HG02981 (cell line): ENCODE measurements around the gene SST.

Experiments used
- ATAC-seq: cut with Tn5 transposase; IDR thresholded peaks from one replicate; pipeline ENCODE4 v1.9.1; 2021; ENCODE audit warnings: mild to moderate bottlenecking, moderate library complexity; ENCODE audit not compliant: unreplicated experiment

Gene SST

GRCh38 chr3:187636528-187636927 lies 33.7 kb downstream of the SST start:
- ATAC-seq = no peak

- no peak for ATAC-seq
Observed at GRCh38 chr3:187630404-187630803, 39.8 kb downstream of the SST start.

GRCh38 chr3:187629711-187630110 lies 40.5 kb downstream of the SST start:
- no peak for ATAC-seq

GRCh38 chr3:187628169-187628568 lies 42.0 kb downstream of the SST start:
- ATAC-seq = no peak

DNA sequence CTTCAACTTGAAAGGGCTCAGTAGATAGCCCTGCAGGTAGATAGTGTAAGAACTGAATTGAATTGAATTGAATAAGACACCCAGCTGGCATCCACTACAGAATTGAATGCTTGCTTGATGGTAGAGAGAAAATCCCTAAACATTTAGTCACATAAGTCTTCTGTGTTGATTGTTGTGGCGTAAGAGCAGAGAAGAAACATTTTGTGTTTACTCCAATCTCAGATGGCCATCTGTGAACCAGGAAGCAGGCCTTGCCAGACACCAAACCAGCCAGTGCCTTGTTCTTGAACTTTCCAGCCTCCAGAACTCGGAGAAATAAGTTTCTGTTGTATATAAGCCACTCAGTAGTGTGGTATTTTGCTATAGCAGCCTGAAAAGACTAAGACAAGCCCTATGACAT lies 43.6 kb downstream of the SST start:
- no peak for ATAC-seq

DNA sequence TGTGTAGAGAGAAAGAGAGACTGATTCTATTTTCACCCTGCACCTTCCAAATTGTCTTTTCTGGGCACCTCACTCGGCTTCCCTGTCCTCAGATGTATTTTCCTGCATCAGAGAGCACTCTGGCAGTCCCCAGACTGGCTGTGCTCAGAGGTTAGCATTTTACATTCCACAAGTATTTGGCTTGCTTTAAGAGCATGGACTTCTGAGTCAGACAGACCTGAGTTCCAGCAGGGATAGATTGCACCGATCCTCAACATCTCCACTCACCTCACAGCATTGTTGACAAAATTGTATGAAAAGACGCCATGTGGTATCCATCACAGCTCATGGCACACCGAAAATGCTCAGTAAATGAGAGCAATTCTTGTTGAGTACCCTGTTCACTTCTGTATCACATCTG lies 45.6 kb downstream of the SST start:
- no peak for ATAC-seq

DNA sequence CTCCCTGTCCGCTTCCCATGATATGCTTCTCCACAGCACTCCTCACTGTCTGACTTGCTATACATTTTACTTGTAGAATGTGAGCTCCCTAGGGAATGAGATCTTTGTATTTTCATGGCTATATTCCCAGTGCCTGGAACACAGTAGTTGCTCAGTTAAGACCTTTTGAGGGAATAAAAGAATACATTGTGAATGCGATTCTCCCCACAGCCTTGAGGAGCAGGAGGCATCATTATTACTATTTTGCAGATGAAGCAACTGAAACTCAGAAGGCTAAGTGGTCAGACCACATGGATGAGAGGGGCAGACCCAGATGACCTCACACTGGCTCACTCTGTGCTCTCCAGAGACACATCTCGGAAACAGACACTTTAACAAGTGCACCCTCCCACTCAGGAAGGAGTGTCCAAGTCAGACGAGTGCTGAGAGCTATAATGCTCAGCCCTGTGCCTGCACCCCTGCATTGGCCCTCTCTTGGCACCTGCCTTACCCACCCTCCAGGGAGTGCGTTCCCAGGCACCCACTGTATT lies 46.8 kb downstream of the SST start:
- ATAC-seq = no peak

DNA sequence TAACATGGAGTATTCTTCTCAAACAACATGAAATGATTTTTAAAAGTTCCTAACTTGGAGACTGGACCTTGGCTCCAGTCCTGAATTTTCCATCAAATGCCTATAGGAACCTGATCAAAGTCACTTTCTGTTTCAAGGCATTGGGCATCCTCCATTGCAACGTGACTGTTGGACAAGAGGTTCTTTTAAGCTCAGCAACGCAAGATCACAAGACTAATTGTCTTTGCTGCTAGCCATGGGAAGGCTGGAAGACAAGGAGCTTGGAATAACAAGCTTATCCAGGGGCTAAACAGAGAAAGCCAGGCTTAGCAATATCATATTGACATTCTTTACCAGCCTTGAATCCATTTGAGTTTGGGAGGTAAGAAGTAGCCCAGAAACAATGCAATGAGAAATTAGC lies 48.3 kb downstream of the SST start:
- ATAC-seq = no peak

DNA sequence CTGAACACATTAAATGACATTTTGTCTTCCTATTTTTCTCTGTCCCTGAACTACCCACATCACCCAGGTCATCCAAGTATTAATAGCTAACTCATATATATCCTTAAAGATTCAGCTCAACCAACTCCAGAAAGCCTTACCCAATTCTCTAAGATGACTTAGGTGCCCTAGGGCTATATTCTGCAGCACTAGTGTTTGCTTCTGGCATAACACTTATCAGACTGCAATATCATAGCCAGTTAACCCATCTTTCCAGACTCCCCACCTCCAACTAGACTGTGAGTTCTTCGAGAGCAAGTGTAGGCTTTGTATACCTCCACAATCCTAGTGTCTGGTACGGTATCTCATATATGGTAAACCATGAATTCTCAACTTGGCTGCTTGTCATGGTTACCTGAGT lies 50.7 kb downstream of the SST start:
- ATAC-seq = no peak
